ENCODE measurements around the gene SEC23B.

GRCh38 chr20:18548465-18548864 is 40.7 kb downstream of the SEC23B start:
- no peak for TF ChIP-seq EZH2phosphoT487 (IDR thresholded peaks at IDR 0.05; ENCODE audit: unreplicated experiment)
- TF ChIP-seq EZH2 (IDR thresholded peaks at IDR 0.05; ENCODE audit: low read depth, unreplicated experiment): no peak
- TF ChIP-seq REST (IDR thresholded peaks at IDR 0.05; ENCODE audit: unreplicated experiment): no peak
- TF ChIP-seq CTCF (conservative IDR thresholded peaks at IDR 0.05; ENCODE audit: low read depth in 2 of 2): no peak
- TF ChIP-seq CREB1 (CRISPR knock-in tag; IDR thresholded peaks at IDR 0.05; ENCODE audit: low read depth): no peak
- no peak for TF ChIP-seq ETS1 (IDR thresholded peaks at IDR 0.05)
- no peak for TF ChIP-seq POLR2AphosphoS5 (IDR thresholded peaks at IDR 0.05; ENCODE audit: low read depth)
- no peak for TF ChIP-seq NANOG (IDR thresholded peaks at IDR 0.05; ENCODE audit: borderline replicate concordance)
- TF ChIP-seq JUNB (IDR thresholded peaks at IDR 0.05; ENCODE audit: unreplicated experiment): no peak

Data from GM23338 (cell line).